ENCODE results near the gene HDAC5.
"Not testable (repeated sequence)": the region's sequence is repeated elsewhere in the genome, so short reads cannot be mapped to it uniquely, and the experiment has no call there.

The HDAC5 gene

GRCh38 chr17:44123356-44124117 lies at the start of gene HDAC5:
TSS of gene HDAC5 (minus strand) at chr17:44123641. CDS start at chr17:44117515, 6,126 bp downstream.
- DNase-seq: peak; percentile 66 to 99 (median 96)

DNA sequence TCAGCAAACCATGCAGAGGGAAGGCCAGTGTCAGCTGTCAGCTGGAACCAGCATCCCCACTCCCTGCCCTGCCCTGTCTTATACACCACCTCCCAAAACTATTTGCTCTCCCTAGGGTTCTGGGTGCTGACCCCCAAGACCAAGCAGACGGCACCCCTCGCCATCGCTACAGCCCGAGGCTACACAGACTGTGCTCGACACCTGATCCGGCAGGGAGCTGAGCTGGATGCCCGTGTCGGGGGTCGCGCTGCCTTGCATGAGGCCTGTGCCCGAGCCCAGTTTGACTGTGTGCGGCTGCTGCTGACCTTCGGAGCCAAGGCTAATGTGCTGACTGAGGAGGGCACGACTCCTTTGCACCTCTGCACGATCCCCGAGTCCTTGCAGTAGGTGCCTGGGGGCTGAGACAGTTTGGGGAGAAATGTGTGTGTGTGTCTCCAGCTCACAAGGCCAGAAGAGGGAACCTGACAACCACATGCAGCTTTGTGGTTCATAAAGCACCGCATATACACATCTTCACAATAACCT lies 48.6 kb upstream of the HDAC5 start:
- DNase-seq: no peak

- DNase-seq: peak in 3 of 58 donors; percentile 2 to 8 (median 2)
Measured at GRCh38 chr17:44170499-44171201, 47.2 kb upstream of the HDAC5 start, which contains the start of gene ASB16. TSS of gene ASB16 (plus strand) at chr17:44170704. CDS start at chr17:44170790, 86 bp downstream.

- DNase-seq: no peak
Measured at GRCh38 chr17:44170135-44170498, 46.7 kb upstream of the HDAC5 start.

GRCh38 chr17:44167181-44167861 lies 43.9 kb upstream of the HDAC5 start:
- no peak for DNase-seq

GRCh38 chr17:44164476-44164875 lies 41.0 kb upstream of the HDAC5 start:
- no peak for DNase-seq

DNA sequence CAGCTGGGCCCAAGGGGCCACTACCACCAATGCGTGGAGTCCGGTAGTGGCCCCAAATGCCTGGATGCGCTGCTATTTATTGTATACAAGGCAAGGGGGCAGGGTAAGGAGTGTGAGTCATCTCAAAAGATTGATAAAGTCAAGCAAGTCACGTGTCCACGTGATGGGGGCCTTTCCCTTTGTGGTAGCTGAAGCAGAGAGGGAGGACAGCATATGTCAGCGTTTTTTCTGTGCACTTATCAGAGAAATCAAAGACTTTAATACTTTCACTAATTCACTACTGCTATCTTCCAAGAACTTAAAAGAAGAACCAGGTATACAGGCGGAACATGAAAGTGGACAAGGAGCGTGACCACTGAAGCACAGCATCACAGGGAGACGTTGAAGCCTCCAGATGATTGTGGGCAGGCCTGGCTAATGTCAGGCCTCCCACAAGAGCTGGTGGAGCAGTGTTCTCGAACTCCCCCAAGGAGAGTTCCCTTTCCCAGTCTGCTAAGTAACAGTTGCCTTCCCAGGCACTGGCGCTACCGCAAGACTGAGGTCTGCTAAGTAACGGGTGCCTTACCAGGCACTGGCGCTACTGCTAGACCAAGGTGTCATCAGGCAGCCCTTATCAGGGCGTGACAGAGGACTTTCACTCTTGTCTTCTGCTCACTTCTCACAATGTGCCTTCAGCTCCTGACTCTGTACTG lies 36.2 kb upstream of the HDAC5 start:
- DNase-seq: no peak

DNA sequence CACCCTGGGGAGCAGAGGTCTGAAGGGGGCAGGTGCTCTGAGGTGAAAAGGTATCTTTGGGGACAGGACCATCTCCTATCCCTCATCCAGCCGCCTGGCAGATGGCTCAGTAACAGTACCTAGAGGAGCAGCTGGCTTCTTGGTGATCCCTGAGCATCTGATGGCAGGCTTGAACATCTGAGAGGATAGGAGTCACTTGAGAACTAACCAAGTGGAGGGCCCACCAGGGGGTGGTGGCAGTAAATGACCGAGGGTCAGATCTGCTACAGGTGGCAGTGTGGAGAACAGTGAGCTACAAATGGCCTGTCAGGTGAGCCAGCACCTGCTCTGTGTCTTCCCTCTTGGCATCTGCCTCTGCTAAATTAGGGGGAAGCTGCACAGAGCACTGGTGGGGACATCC lies 32.0 kb upstream of the HDAC5 start:
- DNase-seq: no peak

GRCh38 chr17:44152875-44153274 lies 29.4 kb upstream of the HDAC5 start:
- DNase-seq: no peak

- no peak for DNase-seq
Measured at GRCh38 chr17:44149750-44150329, 26.4 kb upstream of the HDAC5 start.

GRCh38 chr17:44149066-44149465 lies 25.6 kb upstream of the HDAC5 start:
- DNase-seq: not testable (repeated sequence)

DNA sequence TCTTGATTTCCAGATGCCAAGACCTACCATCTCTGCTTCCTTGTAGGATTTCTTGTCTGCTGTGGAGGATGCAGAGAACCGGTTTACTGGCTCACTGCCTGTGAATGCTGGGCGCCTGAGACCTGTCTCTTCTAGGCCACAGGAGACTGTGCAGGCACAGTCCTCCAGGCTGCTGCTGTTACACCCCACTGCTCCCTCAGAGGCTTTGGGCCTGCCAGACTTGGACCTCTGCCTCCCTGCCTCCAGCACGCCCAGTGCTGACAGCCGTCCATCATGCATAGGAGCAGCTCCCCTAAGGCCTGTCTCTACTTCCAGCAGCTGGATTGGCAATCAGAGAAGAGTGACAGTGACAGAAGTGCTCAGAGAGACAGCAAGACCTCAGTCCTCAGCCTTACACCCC lies 24.4 kb upstream of the HDAC5 start:
- DNase-seq: no peak

DNA sequence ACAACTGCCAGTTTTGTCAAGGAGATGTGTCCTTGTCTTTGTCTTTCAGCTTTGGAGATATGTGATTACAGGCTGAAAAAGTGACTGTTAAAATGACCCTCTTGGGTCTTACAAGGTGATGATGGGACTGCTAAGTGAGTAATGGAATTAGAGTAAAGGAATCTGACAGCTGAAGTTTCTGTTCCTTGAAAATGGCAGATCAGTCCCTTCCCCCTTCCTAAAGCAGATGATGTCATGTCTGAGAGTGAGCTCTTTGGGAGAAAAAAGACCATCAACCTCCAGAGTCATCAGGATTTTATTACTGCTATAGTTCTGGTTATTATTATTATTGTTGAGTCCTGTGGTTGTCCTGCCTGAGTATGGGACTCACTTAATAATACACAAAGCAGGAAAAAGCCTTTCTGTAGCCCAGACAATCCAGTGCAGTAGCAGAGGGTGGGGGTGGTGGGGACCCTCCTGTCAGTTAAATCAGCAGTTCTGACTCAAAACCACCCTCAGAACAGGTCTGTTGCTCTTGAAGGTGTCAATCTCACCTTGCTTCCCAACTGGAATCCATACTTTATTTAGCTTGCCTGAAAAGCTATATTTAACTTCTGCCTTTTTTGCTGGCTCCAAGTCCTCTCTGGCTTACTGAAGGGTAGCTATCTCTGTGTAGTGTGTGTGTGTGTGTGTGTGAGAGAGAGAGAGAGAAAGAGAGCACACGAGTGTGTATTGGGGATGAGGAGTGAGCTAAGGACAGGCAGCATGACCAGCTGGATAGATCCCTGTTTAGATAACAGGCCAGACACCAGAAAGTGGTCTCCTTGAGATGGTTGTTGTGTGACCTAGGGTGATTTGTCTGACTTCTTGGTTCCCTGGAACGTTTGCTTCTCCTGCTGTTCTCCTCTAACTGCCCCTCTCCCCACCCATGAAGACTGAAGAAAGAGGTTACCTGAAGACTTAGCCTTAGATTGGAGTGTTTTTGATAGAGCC lies 23.2 kb upstream of the HDAC5 start:
- DNase-seq: no peak

- no peak for DNase-seq
Measured at GRCh38 chr17:44144966-44145739, 21.7 kb upstream of the HDAC5 start.

DNA sequence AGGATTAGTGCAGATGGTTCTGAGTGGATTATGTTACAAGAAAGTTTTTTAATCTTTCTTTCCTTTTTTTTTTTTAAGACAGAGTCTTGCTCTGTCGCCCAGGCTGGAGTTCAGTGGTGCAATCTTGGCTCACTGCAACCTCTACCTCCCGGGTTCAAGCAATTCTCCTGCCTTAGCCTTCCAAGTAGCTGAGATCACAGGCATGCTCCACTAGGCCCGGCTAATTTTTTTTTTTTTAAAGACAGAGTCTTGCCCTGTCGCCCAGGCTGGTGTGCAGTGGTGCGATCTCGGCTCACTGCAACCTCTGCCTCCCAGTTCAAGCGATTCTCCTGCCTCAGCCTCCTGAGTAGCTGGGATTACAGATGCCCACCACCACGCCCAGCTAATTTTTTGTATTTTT lies 20.5 kb upstream of the HDAC5 start:
- not testable (repeated sequence) for DNase-seq

- DNase-seq: peak in 53 of 58 donors; percentile 9 to 91 (median 67)
Measured at GRCh38 chr17:44137891-44138709, 14.7 kb upstream of the HDAC5 start.

GRCh38 chr17:44134752-44135568 lies 11.5 kb upstream of the HDAC5 start:
- DNase-seq: no peak

All from anterior cingulate cortex (tissue), 58 donors.